Measurements from ENCODE around the gene FOXL3. TPM values are rescaled to one million over a fixed set of nuclear protein-coding genes. Genes with fewer than 3 reads are reported as not detected.

Gene FOXL3
- total RNA-seq, 2 experiments from 2014 or later = not detected

- DNase-seq = no peak
- Mint-ChIP-seq H3K27ac (no peak overlapping the region), H3K27me3 (no peaks in the 10 kb centered on the region), H3K9me3 (peaks cover 17% of the 10 kb centered on the region), H3K4me3 (no peak overlapping the region), H3K4me1 (no peaks in the 10 kb centered on the region), H3K36me3 (no peaks in the 10 kb centered on the region)
These were observed 19.5 kb upstream of the FOXL3 start for GRCh38 chr7:270351-270983.

GRCh38 chr7:271266-272107 is 18.5 kb upstream of the FOXL3 start:
- H3K27ac Mint-ChIP-seq = no peak overlapping the region
- H3K4me1 Mint-ChIP-seq = no peaks in the 10 kb centered on the region
- DNase-seq = no peak
- no peaks in the 10 kb centered on the region for H3K36me3 Mint-ChIP-seq
- no peak overlapping the region for H3K4me3 Mint-ChIP-seq
- peaks cover 19% of the 10 kb centered on the region for H3K9me3 Mint-ChIP-seq
- no peaks in the 10 kb centered on the region for H3K27me3 Mint-ChIP-seq

GRCh38 chr7:272108-272615 is 17.8 kb upstream of the FOXL3 start:
- DNase-seq = no peak
- Mint-ChIP-seq H3K4me1 (no peaks in the 10 kb centered on the region), H3K27ac (no peak overlapping the region), H3K27me3 (no peaks in the 10 kb centered on the region), H3K9me3 (peaks cover 19% of the 10 kb centered on the region), H3K36me3 (no peaks in the 10 kb centered on the region), H3K4me3 (no peak overlapping the region)

GRCh38 chr7:272631-273030 is 17.3 kb upstream of the FOXL3 start:
- Mint-ChIP-seq H3K36me3 (no peaks in the 10 kb centered on the region), H3K9me3 (peaks cover 19% of the 10 kb centered on the region), H3K4me1 (no peaks in the 10 kb centered on the region), H3K4me3 (no peak overlapping the region), H3K27me3 (no peaks in the 10 kb centered on the region), H3K27ac (no peak overlapping the region)
- DNase-seq = no peak

- Mint-ChIP-seq H3K4me1 (no peaks in the 10 kb centered on the region), H3K27me3 (no peaks in the 10 kb centered on the region), H3K9me3 (peaks cover 19% of the 10 kb centered on the region)
These were observed 16.6 kb upstream of the FOXL3 start for GRCh38 chr7:273327-273726.

GRCh38 chr7:274266-274665 is 15.7 kb upstream of the FOXL3 start:
- no peak for DNase-seq
- no peak overlapping the region for H3K4me3 Mint-ChIP-seq

More at GRCh38 chr7:273327-273726, 16.6 kb upstream of the FOXL3 start:
- no peak overlapping the region for H3K4me3 Mint-ChIP-seq
- H3K27ac Mint-ChIP-seq = no peak overlapping the region
- no peaks in the 10 kb centered on the region for H3K36me3 Mint-ChIP-seq
- no peak for DNase-seq

GRCh38 chr7:276230-276835 is 13.6 kb upstream of the FOXL3 start:
- Mint-ChIP-seq H3K27ac (no peak overlapping the region), H3K4me1 (no peaks in the 10 kb centered on the region), H3K9me3 (peaks cover 19% of the 10 kb centered on the region), H3K27me3 (peaks cover 6% of the 10 kb centered on the region), H3K36me3 (no peaks in the 10 kb centered on the region), H3K4me3 (no peak overlapping the region)
- DNase-seq = no peak

More at GRCh38 chr7:274266-274665, 15.7 kb upstream of the FOXL3 start:
- Mint-ChIP-seq H3K36me3 (no peaks in the 10 kb centered on the region), H3K27ac (no peak overlapping the region), H3K27me3 (no peaks in the 10 kb centered on the region), H3K9me3 (peaks cover 19% of the 10 kb centered on the region), H3K4me1 (no peaks in the 10 kb centered on the region)

GRCh38 chr7:277228-277627 is 12.7 kb upstream of the FOXL3 start:
- H3K4me1 Mint-ChIP-seq = no peaks in the 10 kb centered on the region

GRCh38 chr7:278081-278480 is 11.9 kb upstream of the FOXL3 start:
- no peaks in the 10 kb centered on the region for H3K4me1 Mint-ChIP-seq
- DNase-seq = no peak
- no peaks in the 10 kb centered on the region for H3K36me3 Mint-ChIP-seq
- no peak overlapping the region for H3K4me3 Mint-ChIP-seq
- H3K9me3 Mint-ChIP-seq = peaks cover 14% of the 10 kb centered on the region
- no peak overlapping the region for H3K27ac Mint-ChIP-seq
- H3K27me3 Mint-ChIP-seq = peaks cover 14% of the 10 kb centered on the region

More at GRCh38 chr7:277228-277627, 12.7 kb upstream of the FOXL3 start:
- H3K36me3 Mint-ChIP-seq = no peaks in the 10 kb centered on the region
- no peak for DNase-seq
- no peak overlapping the region for H3K27ac Mint-ChIP-seq
- H3K9me3 Mint-ChIP-seq = peaks cover 19% of the 10 kb centered on the region
- H3K4me3 Mint-ChIP-seq = no peak overlapping the region
- peaks cover 14% of the 10 kb centered on the region for H3K27me3 Mint-ChIP-seq

- no peak overlapping the region for H3K27ac Mint-ChIP-seq
- no peaks in the 10 kb centered on the region for H3K36me3 Mint-ChIP-seq
- H3K9me3 Mint-ChIP-seq = peaks cover 7% of the 10 kb centered on the region
- H3K4me1 Mint-ChIP-seq = no peaks in the 10 kb centered on the region
- H3K4me3 Mint-ChIP-seq = no peak overlapping the region
- no peak for DNase-seq
- H3K27me3 Mint-ChIP-seq = peaks cover 14% of the 10 kb centered on the region
These were observed 10.1 kb upstream of the FOXL3 start for GRCh38 chr7:279821-280220.

- Mint-ChIP-seq H3K27ac (no peak overlapping the region), H3K4me3 (no peak overlapping the region), H3K4me1 (no peaks in the 10 kb centered on the region), H3K36me3 (no peaks in the 10 kb centered on the region), H3K9me3 (peaks cover 2% of the 10 kb centered on the region), H3K27me3 (peaks cover 14% of the 10 kb centered on the region)
- no peak for DNase-seq
These were observed 9.5 kb upstream of the FOXL3 start for GRCh38 chr7:280461-280860.

- Mint-ChIP-seq H3K4me3 (no peak overlapping the region), H3K36me3 (no peaks in the 10 kb centered on the region), H3K27me3 (peaks cover 14% of the 10 kb centered on the region), H3K27ac (no peak overlapping the region), H3K9me3 (no peaks in the 10 kb centered on the region), H3K4me1 (no peaks in the 10 kb centered on the region)
- no peak for DNase-seq
These were observed 8.3 kb upstream of the FOXL3 start for GRCh38 chr7:281637-282036.

GRCh38 chr7:282621-283020 is 7.3 kb upstream of the FOXL3 start:
- H3K27ac Mint-ChIP-seq = no peak overlapping the region
- H3K9me3 Mint-ChIP-seq = no peaks in the 10 kb centered on the region
- no peaks in the 10 kb centered on the region for H3K4me1 Mint-ChIP-seq
- no peak overlapping the region for H3K4me3 Mint-ChIP-seq
- no peaks in the 10 kb centered on the region for H3K36me3 Mint-ChIP-seq
- H3K27me3 Mint-ChIP-seq = peaks cover 14% of the 10 kb centered on the region
- DNase-seq = no peak

- H3K4me3 Mint-ChIP-seq = no peak overlapping the region
- H3K27ac Mint-ChIP-seq = no peak overlapping the region
- H3K4me1 Mint-ChIP-seq = no peaks in the 10 kb centered on the region
- peaks cover 29% of the 10 kb centered on the region for H3K27me3 Mint-ChIP-seq
- no peaks in the 10 kb centered on the region for H3K9me3 Mint-ChIP-seq
- DNase-seq = no peak
- H3K36me3 Mint-ChIP-seq = no peaks in the 10 kb centered on the region
These were observed 4.9 kb upstream of the FOXL3 start for GRCh38 chr7:284762-285722.

Data from activated naive CD8-positive, alpha-beta T cell treated with anti-CD3 and anti-CD28 coated beads for 36 hours (primary cell).